ENCODE results near the gene GDF15.
A peak's percentile ranks its signal among the peaks of the same experiment; 100 is the strongest.
"Not testable (repeated sequence)": the region's sequence is repeated elsewhere in the genome, so short reads cannot be mapped to it uniquely, and the experiment has no call there.

Gene GDF15

GRCh38 chr19:18364277-18364825 is 21.6 kb upstream of the GDF15 start:
- not testable (repeated sequence) for DNase-seq (ENCODE audit: low spot score)

GRCh38 chr19:18364826-18365528 is 21.0 kb upstream of the GDF15 start:
- DNase-seq (ENCODE audit: low spot score) = peak; percentile 76

GRCh38 chr19:18366021-18366435 is 19.9 kb upstream of the GDF15 start:
- no peak for DNase-seq (ENCODE audit: low spot score)

GRCh38 chr19:18368504-18369222 is 17.3 kb upstream of the GDF15 start:
- no peak for DNase-seq (ENCODE audit: low spot score)

DNA sequence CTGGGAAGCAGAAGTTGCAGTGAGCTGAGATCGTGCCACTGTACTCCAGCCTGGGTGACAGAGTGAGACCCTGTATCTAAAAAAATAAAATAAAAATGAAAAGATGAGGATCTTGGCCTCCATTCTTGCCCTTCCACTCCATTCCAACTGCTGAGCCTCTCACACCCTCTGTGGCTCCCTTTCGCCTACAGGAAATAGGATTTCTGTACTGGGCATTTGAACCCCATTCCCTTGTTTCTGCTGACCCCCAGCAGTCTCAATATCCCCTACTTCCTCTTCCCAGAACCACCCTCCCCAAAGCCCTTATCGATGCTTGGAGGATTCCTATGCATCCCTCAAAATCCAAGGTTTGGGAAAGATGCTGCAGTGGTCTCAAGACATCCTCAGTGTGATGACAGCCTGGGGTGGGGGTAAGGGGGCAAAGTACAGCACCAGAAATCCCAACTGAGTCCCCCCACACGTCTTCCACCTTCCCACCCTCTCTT is 12.5 kb upstream of the GDF15 start:
- no peak for DNase-seq (ENCODE audit: low spot score)

DNA sequence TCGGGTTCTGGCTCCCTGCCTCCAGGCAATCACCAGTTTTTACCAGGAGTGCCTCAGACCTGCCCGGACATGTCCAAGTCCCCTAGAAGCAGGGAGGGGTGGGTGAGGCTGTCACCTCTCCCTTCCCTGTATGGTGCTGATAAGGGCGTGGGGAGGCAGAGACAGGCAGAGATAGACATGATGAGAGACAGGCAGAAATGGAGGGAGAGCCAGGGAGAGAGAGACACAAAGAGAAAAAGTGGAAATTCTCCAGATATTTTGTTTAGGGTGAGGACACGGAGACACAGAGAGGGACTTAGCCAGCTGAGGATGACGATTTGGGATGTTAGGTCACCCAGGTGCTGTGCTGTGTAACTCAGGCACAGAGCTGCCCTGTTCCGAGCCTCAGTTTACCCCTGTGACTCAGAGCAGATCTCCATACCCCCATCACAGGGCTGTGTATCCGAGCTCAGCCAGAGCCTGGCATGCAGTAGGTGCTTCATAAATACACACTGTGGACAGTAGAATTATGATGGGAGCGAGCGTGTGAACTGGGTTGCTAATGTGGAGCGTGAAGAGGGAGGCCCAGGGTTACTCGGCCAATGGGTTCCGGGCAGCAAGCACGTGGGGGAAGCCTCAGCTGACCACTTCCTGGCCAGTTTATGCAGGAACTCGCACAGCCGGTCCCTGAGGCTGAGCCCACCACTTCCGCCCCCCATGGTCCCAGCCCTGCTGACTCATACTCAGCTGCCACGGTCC is 11.9 kb upstream of the GDF15 start:
- peak; percentile 87 for DNase-seq (ENCODE audit: low spot score)

- DNase-seq (ENCODE audit: low spot score) = no peak
Observed at GRCh38 chr19:18377026-18377425, 8.9 kb upstream of the GDF15 start.

DNA sequence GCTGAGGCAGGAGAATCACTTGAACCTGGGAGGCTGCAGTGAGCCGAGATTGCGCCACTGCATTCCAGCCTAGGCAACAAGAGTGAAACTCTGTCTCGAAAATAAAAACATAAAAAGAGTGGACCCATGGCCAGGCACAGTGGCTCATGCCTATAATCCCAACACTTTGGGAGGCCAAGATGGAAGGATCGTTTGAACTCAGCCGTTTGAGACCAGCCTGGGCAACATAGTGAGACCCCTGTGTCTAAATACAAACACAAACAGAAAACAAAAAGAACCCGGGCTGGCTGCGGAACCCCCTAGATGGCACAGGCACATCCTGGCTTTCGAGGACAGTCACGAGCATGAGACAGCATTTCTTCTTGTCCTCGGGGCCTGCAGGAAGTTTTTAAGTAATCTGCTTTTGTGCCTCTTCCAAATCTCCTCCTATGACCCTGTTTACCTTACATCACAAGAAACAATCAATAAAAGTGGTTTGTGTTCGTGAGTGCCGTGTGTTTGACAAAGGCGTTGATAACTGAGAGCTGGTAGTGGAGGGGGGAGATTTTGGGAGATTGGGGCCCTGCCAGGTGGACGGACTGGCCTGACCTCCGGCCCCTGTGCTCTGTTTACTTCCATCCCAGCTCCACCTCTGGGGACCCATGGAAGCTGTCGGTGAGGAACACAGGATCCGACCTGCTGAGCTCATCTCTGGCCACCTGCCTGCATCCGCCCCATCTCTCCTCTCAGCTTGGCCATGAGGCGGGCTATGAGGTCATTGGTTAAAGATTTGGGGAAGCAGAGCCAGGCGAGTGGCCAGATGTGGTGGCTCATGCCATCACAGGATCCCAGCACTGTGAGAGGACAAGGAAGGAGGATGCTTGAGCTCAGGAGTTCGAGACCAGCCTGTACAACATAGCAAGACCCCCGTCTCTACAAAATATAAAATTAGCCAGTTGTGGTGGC is 5.9 kb upstream of the GDF15 start:
- peak; percentile 82 for DNase-seq (ENCODE audit: low spot score)

DNA sequence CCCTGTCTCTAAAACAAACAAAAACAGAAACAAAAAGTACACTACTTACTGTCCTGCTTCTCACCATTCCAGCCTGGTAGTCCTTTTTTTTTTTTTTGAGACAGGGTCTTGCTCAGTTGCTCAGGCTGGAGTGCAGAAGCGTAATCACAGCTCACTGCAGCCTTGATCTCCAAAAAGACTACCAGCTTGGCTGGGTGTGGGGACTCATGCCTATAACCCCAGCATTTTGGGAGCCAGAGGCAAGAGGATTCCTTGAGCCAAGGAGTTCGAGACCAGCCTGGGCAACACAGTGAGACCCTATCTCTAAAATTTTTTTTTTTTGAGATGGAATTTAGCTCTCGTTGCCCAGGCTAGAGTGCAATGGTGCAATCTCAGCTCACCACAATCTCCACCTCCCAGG is 5.1 kb upstream of the GDF15 start:
- DNase-seq (ENCODE audit: low spot score) = no peak

DNA sequence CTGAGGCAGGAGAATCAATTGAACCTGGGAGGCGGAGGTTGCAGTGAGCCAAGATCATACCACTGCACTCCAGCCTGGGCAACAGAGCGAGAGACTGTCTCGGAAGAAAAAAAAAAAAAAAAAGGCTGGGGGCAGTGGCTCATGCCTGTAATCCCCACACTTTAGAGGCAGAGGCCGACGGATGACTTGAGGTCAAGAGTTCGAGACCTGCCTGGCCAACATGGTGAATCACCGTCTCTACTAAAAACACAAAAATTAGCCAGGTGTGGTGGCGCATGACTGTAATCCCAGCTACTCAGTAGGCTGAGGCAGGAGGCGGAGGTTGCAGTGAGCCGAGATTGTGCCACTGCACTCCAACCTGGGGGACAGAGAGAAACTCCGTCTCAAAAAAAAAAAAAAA is 2.3 kb upstream of the GDF15 start:
- not testable (repeated sequence) for DNase-seq (ENCODE audit: low spot score)

DNA sequence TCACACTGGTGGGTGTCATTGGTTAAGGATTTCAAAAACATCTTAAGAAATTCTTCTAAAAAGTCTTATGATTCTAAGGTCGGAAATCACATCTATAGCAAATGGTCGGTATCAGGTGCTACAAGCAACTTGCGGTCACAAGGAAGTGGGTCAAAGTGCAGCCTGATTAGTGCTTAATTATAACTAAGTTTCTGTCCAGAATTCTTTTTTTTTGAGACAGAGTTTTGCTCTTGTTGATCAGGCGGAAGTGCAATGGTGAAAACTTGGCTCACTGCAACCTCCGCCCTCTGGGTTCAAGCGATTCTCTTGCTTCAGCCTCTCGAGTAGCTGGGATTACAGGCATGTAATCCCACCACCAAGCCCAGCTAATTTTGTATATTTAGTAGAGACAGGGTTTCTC is 1.2 kb upstream of the GDF15 start:
- DNase-seq (ENCODE audit: low spot score) = no peak

DNA sequence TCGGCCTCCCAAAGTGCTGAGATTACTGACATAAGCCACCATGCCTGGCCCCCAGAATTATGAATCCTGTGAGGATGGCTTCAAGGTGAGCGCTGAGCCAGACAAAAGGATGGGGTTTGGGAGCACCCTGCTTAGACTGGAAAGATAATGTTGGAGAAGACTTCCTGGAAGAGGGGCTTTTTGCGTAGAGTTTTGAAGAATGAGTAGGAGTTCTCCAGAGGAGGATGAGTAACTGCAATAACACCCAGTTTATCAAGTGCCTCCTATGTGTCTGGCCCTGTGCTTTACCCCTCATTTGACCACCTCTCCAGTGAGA is 641 bp upstream of the GDF15 start:
- DNase-seq (ENCODE audit: low spot score) = no peak

GRCh38 chr19:18386543-18387271 is 749 bp downstream of the GDF15 start:
- no peak for DNase-seq (ENCODE audit: low spot score)

- peak; percentile 89 for DNase-seq (ENCODE audit: low spot score)
Observed at GRCh38 chr19:18388100-18388959, 2.4 kb downstream of the GDF15 start.

GRCh38 chr19:18388960-18389725 is 3.2 kb downstream of the GDF15 start:
- DNase-seq (ENCODE audit: low spot score) = no peak

DNA sequence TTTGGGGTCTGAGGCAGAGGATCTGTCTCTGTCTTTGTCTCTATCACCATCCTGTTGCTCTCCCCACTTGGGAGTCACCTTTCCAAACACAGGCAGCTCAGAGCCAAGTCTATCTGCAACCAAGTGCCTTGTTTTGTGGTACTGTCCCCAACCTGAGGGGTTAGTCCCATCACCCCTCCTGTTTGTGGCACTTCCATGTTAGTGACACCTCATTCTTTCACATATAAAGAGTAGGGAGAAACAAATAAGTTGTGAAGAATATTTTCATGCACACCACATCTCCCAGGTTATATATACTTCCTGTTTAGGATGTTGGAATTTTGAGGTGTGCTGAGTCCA is 3.7 kb downstream of the GDF15 start:
- no peak for DNase-seq (ENCODE audit: low spot score)

DNA sequence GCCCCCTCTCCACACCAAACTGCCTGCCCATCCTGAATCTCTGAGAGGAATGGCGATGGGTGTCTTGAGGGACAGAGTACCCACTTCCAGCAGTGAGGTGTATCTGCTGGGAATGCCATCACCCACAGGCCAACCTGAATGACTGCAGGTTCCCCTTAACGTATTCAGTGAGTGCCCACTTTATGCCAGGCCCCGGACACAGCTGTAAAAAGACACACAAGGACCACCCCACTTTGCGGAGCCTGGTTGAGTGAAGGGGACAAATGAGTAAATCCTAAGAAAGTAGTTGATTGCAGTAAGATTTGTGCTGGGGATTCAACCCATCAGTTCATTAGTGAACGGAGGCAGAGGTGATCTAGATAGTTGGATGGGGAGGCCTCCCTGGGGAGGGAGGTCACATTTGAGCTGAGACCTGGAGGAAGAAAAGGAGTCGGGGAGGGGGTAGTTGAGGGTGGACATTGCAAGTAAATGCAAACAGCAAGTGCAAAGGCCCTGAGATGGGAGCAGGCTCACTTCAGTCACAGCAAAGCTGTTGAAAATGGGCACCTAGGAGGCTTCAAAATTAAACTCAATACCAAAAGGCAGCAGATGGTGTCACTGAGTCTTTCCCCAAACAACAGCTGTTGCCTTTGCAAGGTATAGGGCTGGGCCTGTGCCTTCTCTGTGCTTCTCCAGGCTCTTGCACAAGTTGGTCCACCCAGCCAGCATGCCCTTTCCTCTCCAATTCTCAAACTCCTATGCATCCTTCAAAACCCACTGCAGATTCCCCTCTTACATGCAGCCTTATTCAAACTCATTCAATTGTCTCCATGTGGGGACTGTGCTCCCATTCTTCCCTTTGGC is 4.3 kb downstream of the GDF15 start:
- DNase-seq (ENCODE audit: low spot score) = no peak

- DNase-seq (ENCODE audit: low spot score) = no peak
Observed at GRCh38 chr19:18391509-18392075, 5.6 kb downstream of the GDF15 start.

Data from left forelimb (tissue), 1 donor.